ENCODE data around the gene CLSTN2. TPM values are rescaled to one million over a fixed set of nuclear protein-coding genes. Genes with fewer than 3 reads are reported as not detected.

CLSTN2 gene
- total RNA-seq, 1 experiment from 2014 or later = not detected

GRCh38 chr3:140447136-140447535 lies 512.2 kb downstream of the CLSTN2 start:
- no peak for DNase-seq (ENCODE audit: low spot score)

- no peak for DNase-seq (ENCODE audit: low spot score)
Measured at GRCh38 chr3:140448001-140448400, 513.0 kb downstream of the CLSTN2 start.

- DNase-seq (ENCODE audit: low spot score) = no peak
Measured at GRCh38 chr3:140449413-140450256, 514.6 kb downstream of the CLSTN2 start.

GRCh38 chr3:140453750-140454149 lies 518.8 kb downstream of the CLSTN2 start:
- no peak for DNase-seq (ENCODE audit: low spot score)

GRCh38 chr3:140455521-140456214 lies 520.7 kb downstream of the CLSTN2 start:
- DNase-seq (ENCODE audit: low spot score) = no peak

GRCh38 chr3:140456974-140457373 lies 522.0 kb downstream of the CLSTN2 start:
- DNase-seq (ENCODE audit: low spot score) = no peak

- no peak for DNase-seq (ENCODE audit: low spot score)
Measured at GRCh38 chr3:140459462-140459861, 524.5 kb downstream of the CLSTN2 start.

- DNase-seq (ENCODE audit: low spot score) = no peak
Measured at GRCh38 chr3:140461250-140461649, 526.3 kb downstream of the CLSTN2 start.

- no peak for DNase-seq (ENCODE audit: low spot score)
Measured at GRCh38 chr3:140463355-140463754, 528.4 kb downstream of the CLSTN2 start.

- DNase-seq (ENCODE audit: low spot score) = no peak
Measured at GRCh38 chr3:140465988-140466387, 531.0 kb downstream of the CLSTN2 start.

GRCh38 chr3:140466535-140466934 lies 531.5 kb downstream of the CLSTN2 start:
- no peak for DNase-seq (ENCODE audit: low spot score)

- DNase-seq (ENCODE audit: low spot score) = peak; percentile 1
Measured at GRCh38 chr3:140467104-140467577, 532.2 kb downstream of the CLSTN2 start.

- DNase-seq (ENCODE audit: low spot score) = no peak
Measured at GRCh38 chr3:140467796-140468315, 532.9 kb downstream of the CLSTN2 start.

- DNase-seq (ENCODE audit: low spot score) = no peak
Measured at GRCh38 chr3:140468407-140468806, 533.4 kb downstream of the CLSTN2 start.

- no peak for DNase-seq (ENCODE audit: low spot score)
Measured at GRCh38 chr3:140469491-140469890, 534.5 kb downstream of the CLSTN2 start.

GRCh38 chr3:140470211-140470610 lies 535.2 kb downstream of the CLSTN2 start:
- DNase-seq (ENCODE audit: low spot score) = no peak

GRCh38 chr3:140470962-140471361 lies 536.0 kb downstream of the CLSTN2 start:
- DNase-seq (ENCODE audit: low spot score) = no peak

- no peak for DNase-seq (ENCODE audit: low spot score)
Measured at GRCh38 chr3:140472306-140473020, 537.5 kb downstream of the CLSTN2 start.

GRCh38 chr3:140487566-140487965 lies 552.6 kb downstream of the CLSTN2 start:
- DNase-seq (ENCODE audit: low spot score) = no peak

GRCh38 chr3:140493271-140493670 lies 558.3 kb downstream of the CLSTN2 start:
- DNase-seq (ENCODE audit: low spot score) = no peak

GRCh38 chr3:140494970-140495369 lies 560.0 kb downstream of the CLSTN2 start:
- no peak for DNase-seq (ENCODE audit: low spot score)

- no peak for DNase-seq (ENCODE audit: low spot score)
Measured at GRCh38 chr3:140497331-140497730, 562.3 kb downstream of the CLSTN2 start.

Data from HT-29 (cell line).